Nephron progenitor cell (in vitro differentiated cells): ENCODE results near the gene SLC8A1.

Experiments used
- DNase-seq: peaks from one replicate; pipeline ENCODE4 v3.0.0; 2021
- H3K27ac Mint-ChIP-seq: 2 replicates; pipeline ENCODE4 v1.8.0; 2021; ENCODE audit warnings: mild to moderate bottlenecking, moderate library complexity, mixed read lengths
- H3K27me3 Mint-ChIP-seq: 2 replicates; pipeline ENCODE4 v1.8.0; 2021; ENCODE audit warnings: mild to moderate bottlenecking, low read depth, mixed read lengths; ENCODE audit not compliant: poor library complexity
- H3K36me3 Mint-ChIP-seq: 2 replicates; pipeline ENCODE4 v1.8.0; 2021; ENCODE audit warnings: low read depth, mixed read lengths
- H3K4me1 Mint-ChIP-seq: 2 replicates; pipeline ENCODE4 v1.8.0; 2021; ENCODE audit warnings: mixed read lengths
- H3K4me3 Mint-ChIP-seq: 2 replicates; pipeline ENCODE4 v1.8.0; 2021; ENCODE audit warnings: mild to moderate bottlenecking, moderate library complexity, mixed read lengths
- H3K9me3 Mint-ChIP-seq: 2 replicates; pipeline ENCODE4 v1.8.0; 2021; ENCODE audit warnings: mild to moderate bottlenecking, moderate library complexity, mixed read lengths
- CTCF ChIP-seq: fragments of 200-600 bp; sonication (generic); IDR thresholded peaks from 2 replicates; pipeline ENCODE4 v1.5.0; 2021; ENCODE audit warnings: antibody characterized with exemption

SLC8A1 gene

DNA sequence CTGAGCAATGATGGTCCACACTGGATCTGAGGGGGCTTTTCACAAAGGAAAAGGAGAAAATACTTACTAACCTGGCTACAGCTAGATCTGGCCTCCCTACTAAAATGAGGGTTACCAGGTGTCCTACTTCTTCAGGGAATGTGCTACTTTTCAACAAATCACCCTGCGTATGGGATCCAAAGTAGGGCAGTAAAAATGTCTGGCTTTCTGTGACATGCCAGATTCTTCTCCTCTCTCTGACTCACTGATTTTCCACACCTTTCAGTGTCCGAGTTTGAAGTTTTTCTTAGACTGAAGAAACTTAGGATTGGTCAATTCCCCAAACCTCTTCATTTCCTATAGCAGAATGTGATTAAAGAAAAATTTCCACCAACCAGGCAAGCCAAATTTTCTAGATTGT is 71.2 kb downstream of the SLC8A1 start:
- no peaks in the 10 kb centered on the region for H3K4me1 Mint-ChIP-seq
- no peaks in the 10 kb centered on the region for H3K27me3 Mint-ChIP-seq
- DNase-seq = no peak

GRCh38 chr2:40380041-40380440 is 71.8 kb downstream of the SLC8A1 start:
- DNase-seq = no peak
- Mint-ChIP-seq H3K4me3 (no peak overlapping the region), H3K9me3 (peaks cover 17% of the 10 kb centered on the region), H3K4me1 (peaks cover under 1% of the 10 kb centered on the region), H3K27me3 (no peaks in the 10 kb centered on the region), H3K36me3 (peaks cover 9% of the 10 kb centered on the region), H3K27ac (no peak overlapping the region)
- TF ChIP-seq CTCF = no peak

More for the DNA sequence above, 71.2 kb downstream of the SLC8A1 start:
- Mint-ChIP-seq H3K9me3 (peaks cover 17% of the 10 kb centered on the region), H3K36me3 (peaks cover 9% of the 10 kb centered on the region), H3K27ac (no peak overlapping the region), H3K4me3 (no peak overlapping the region)
- no peak for TF ChIP-seq CTCF

- no peak overlapping the region for H3K27ac Mint-ChIP-seq
Measured at GRCh38 chr2:40374543-40375240, 77.2 kb downstream of the SLC8A1 start.

DNA sequence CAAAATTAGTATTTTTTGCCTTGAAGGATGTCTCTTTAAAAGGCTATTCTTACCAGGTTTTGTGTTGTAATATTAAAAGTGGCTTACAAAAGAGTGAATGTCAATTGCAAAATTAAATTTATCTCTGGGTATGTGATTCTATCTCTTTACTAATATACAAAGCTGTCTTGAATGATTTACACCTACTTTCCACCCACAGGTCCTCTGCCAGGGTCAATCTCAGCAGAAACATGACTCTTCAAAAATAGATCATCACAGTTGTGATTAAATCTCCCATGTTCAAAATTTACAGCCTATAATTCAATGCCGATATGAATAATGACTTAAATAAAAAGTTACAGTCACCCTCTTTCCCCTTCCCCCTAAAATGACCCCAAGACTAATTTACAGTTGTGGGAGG is 78.8 kb downstream of the SLC8A1 start:
- DNase-seq = no peak
- no peak for TF ChIP-seq CTCF
- Mint-ChIP-seq H3K27ac (peak overlapping the region; percentile 98), H3K27me3 (no peaks in the 10 kb centered on the region), H3K9me3 (no peaks in the 10 kb centered on the region), H3K36me3 (no peaks in the 10 kb centered on the region), H3K4me1 (peaks cover 50% of the 10 kb centered on the region), H3K4me3 (no peak overlapping the region)

More at GRCh38 chr2:40374543-40375240, 77.2 kb downstream of the SLC8A1 start:
- peaks cover 50% of the 10 kb centered on the region for H3K4me1 Mint-ChIP-seq
- H3K4me3 Mint-ChIP-seq = no peak overlapping the region
- H3K36me3 Mint-ChIP-seq = no peaks in the 10 kb centered on the region
- TF ChIP-seq CTCF = no peak
- no peaks in the 10 kb centered on the region for H3K9me3 Mint-ChIP-seq
- DNase-seq = no peak
- no peaks in the 10 kb centered on the region for H3K27me3 Mint-ChIP-seq

DNA sequence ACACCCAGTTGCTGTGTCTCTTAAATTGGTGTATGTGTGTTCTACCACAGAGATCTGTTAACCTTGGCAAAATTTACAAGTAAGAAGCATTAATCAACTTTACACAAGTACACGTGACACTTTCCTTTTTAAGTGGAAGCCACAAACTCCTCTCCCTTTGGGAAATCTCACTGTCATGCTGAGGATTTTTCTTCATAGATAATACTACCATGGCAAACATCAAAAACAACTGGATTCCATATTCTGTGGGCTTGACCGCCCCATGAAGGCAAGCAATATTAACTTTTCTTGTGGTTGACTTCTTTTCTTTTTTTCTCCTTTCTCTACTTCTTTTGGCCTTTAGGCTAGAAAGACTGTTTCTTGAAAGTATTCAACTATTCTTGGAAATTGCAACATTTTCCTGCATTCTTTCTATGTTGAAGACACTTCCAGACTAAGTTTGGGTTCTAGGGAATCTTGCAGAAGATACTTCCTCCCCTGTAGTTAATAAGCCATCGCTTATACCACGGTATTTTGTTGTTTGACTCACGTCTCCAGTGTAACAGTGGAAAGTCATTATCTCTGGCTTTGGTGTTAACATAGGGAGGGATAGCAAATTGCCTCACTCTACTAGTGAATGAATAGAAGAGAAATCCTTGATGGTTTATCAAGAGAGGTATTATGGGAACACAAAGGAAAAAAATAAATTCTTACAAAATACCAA is 79.5 kb downstream of the SLC8A1 start:
- no peaks in the 10 kb centered on the region for H3K27me3 Mint-ChIP-seq
- TF ChIP-seq CTCF = no peak
- peaks cover 50% of the 10 kb centered on the region for H3K4me1 Mint-ChIP-seq
- no peaks in the 10 kb centered on the region for H3K9me3 Mint-ChIP-seq
- H3K27ac Mint-ChIP-seq = peak overlapping the region; percentile 98
- H3K4me3 Mint-ChIP-seq = peak overlapping the region; percentile 63
- no peaks in the 10 kb centered on the region for H3K36me3 Mint-ChIP-seq
- DNase-seq = no peak
